ENCODE data around the gene AHR. TPM values are rescaled to one million over a fixed set of nuclear protein-coding genes. Genes with fewer than 3 reads are reported as not detected.

Gene AHR
- 28.7 and 35.4 TPM in 2 replicates for total RNA-seq

DNA sequence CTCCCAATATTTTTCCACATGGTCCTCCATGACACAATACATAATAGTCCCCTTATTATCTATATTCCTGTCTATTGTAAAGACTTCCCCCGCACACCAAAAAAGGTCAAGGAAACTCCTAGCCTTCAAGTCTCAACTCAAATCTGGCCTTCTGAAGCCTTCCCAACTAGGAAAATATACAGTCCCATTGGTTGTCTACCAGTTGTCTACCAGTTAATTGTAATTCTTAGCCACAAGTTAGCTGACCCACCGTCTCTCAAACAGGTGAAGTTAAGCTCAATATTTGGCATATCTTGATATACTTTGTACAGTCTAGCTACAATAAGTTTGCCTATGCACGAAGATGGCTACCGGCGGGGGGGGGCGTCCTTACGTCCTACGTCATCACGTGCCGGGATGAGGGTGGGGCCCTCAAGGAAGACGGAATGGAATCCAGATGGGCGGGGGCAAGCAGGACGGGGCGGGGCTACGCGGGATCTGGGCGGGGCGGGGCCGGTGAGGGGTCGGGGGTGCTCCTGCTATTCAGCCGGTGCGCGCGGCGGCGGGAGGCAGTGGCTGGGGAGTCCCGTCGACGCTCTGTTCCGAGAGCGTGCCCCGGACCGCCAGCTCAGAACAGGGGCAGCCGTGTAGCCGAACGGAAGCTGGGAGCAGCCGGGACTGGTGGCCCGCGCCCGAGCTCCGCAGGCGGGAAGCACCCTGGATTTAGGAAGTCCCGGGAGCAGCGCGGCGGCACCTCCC, at the start of gene AHR:
AHR (plus strand) TSS at position 551 of the 738 bp plus-strand sequence. CDS start 613 bp downstream, outside the sequence.
- TF ChIP-seq, protein P1, sequence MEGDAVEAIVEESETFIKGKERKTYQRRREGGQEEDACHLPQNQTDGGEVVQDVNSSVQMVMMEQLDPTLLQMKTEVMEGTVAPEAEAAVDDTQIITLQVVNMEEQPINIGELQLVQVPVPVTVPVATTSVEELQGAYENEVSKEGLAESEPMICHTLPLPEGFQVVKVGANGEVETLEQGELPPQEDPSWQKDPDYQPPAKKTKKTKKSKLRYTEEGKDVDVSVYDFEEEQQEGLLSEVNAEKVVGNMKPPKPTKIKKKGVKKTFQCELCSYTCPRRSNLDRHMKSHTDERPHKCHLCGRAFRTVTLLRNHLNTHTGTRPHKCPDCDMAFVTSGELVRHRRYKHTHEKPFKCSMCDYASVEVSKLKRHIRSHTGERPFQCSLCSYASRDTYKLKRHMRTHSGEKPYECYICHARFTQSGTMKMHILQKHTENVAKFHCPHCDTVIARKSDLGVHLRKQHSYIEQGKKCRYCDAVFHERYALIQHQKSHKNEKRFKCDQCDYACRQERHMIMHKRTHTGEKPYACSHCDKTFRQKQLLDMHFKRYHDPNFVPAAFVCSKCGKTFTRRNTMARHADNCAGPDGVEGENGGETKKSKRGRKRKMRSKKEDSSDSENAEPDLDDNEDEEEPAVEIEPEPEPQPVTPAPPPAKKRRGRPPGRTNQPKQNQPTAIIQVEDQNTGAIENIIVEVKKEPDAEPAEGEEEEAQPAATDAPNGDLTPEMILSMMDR (IDR thresholded peaks at IDR 0.05; ENCODE audit: insufficient read depth, low read depth, low read length), result no peak

GRCh38 chr7:17253885-17254284, 44.6 kb upstream of the AHR start:
- no peak overlapping the region for H3K4me3 ChIP-seq (ENCODE audit: low read depth, low read length)
- DNase-seq (ENCODE audit: low read depth), result no peak
- TF ChIP-seq, protein P1 (IDR thresholded peaks at IDR 0.05; ENCODE audit: insufficient read depth, low read depth, low read length), result no peak

More for the DNA sequence above, at the start of gene AHR:
- DNase-seq (ENCODE audit: low read depth), result peak; percentile 96
- H3K4me3 ChIP-seq (ENCODE audit: low read depth, low read length), result peak within 1 kb of the TSS; percentile 90

DNA sequence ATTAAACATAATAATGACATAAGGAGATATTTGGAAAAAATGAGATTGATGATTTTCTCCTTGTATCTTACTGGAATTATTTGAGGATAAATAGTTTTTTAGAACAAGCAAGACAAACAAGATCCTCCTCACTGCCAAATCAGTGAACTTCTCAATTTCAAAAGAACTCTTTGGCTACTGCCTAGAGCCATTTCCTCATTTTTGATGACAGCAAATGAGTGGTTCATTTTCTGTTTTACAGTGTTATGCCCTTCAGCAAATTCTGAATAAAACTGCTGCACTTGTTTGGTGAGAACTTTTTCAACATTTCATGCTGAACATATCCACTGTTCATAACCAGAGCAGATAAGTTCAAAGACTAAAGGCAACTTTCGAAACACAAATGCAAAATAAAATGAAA, 42.5 kb upstream of the AHR start:
- no peak for DNase-seq (ENCODE audit: low read depth)
- TF ChIP-seq, protein P1 (IDR thresholded peaks at IDR 0.05; ENCODE audit: insufficient read depth, low read depth, low read length), result no peak
- H3K4me3 ChIP-seq (ENCODE audit: low read depth, low read length), result no peak overlapping the region

- DNase-seq (ENCODE audit: low read depth), result no peak
- no peak overlapping the region for H3K4me3 ChIP-seq (ENCODE audit: low read depth, low read length)
- TF ChIP-seq, protein P1 (IDR thresholded peaks at IDR 0.05; ENCODE audit: insufficient read depth, low read depth, low read length), result no peak
These were observed 42.1 kb upstream of the AHR start for GRCh38 chr7:17256375-17256774.

DNA sequence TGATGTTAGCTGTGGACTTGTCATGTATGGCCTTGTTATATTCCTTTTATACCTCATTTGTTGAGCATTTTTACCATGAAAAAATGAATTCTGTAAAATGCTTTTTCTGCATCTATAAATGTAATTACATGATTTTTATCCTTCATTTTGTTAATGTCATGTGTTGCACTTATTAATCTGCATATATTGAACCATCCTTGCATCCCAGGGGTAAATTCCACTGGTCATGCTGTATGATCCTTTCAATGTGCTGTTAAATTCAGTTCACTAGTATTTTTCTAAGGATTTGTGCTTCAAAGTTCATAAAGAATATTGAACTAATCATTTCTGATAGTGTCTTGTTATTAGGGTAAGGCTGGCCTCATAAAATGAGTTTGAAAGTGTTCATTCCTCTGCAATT, 31.9 kb upstream of the AHR start:
- TF ChIP-seq, protein P1 (IDR thresholded peaks at IDR 0.05; ENCODE audit: insufficient read depth, low read depth, low read length), result no peak
- H3K4me3 ChIP-seq (ENCODE audit: low read depth, low read length), result no peak overlapping the region
- DNase-seq (ENCODE audit: low read depth), result no peak

DNA sequence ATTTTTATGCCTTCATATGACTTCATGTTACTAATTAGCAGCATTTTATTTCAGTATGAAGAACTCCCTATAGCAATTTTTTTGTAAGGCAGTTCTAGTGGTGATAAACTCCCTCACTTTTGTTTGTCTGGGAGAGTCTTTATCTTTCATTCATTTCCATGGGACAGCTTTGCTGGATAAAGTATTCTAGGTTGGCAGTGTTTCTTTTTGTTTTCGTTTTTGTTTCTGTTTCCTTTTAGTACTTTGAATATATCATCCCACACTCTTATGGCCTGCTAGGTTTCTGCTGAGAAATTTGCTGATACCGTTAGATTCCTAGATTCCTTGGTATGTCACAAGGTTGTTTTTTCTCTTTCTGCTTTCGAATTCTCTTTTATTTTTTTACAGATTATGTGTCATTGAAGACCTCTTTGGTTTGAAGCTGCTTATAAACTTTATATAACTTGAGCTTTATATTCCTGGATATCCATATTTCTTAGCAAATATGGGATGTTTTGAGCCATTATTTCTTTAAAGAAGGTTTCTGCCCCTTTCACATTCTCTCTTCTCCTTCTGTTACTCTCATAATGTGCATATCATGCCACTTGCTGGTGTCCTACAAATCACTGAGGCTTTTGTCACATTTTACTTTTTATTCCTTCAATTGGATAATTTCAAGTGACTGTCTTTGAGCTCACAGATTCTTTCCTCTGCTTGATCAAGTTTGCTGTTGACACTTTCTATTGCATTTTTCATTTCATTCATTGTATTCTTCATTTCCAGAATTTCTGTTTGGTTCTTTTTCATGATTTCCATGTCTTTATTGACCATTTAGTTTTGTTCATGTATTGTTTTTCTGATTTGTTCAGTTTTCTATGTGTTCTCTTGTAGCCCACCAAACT, 28.9 kb upstream of the AHR start:
- TF ChIP-seq, protein P1 (IDR thresholded peaks at IDR 0.05; ENCODE audit: insufficient read depth, low read depth, low read length), result no peak
- no peak for DNase-seq (ENCODE audit: low read depth)
- H3K4me3 ChIP-seq (ENCODE audit: low read depth, low read length), result no peak overlapping the region

Data from fibroblast of villous mesenchyme (primary cell).